CD8-positive, alpha-beta memory T cell (primary cell): ENCODE results near the gene HIRA. TPM values are rescaled to one million over a fixed set of nuclear protein-coding genes. Genes with fewer than 3 reads are reported as not detected.

ENCODE experiments used
- CTCF ChIA-PET: fragments of 350-600 bp; sonication (Branson Sonifier 250); formaldehyde crosslinking; loops from one replicate; lab custom pipeline; 2021; ENCODE audit warnings: antibody characterized with exemption; lab: Charles Lee
- POLR2A ChIA-PET: fragments of 350-600 bp; sonication (Branson Sonifier 250); formaldehyde crosslinking; loops from one replicate; lab custom pipeline; 2021; ENCODE audit warnings: antibody characterized with exemption; lab: Charles Lee
- DNase-seq, 5 donors: peaks; one replicate each; pipeline versions ENCODE4 v3.0.0 to v3.0.0-alpha.2; 2020 to 2022; ENCODE audit warnings: mixed read lengths in 1 of 5
- H3K27ac ChIP-seq: one replicate; pipeline ENCODE4 v1.7.0; 2013; ENCODE audit warnings: low read depth, mild to moderate bottlenecking, low read length, moderate library complexity
- H3K27me3 ChIP-seq: 2 replicates; pipeline ENCODE4 v1.7.0; 2013; ENCODE audit warnings: low read length, mild to moderate bottlenecking; ENCODE audit not compliant: insufficient read depth, poor library complexity, severe bottlenecking
- H3K36me3 ChIP-seq: 2 replicates; pipeline ENCODE4 v1.7.0; 2013; ENCODE audit warnings: mild to moderate bottlenecking, low read length, moderate library complexity; ENCODE audit not compliant: insufficient read depth
- H3K4me1 ChIP-seq: 2 replicates; pipeline ENCODE4 v1.7.0; 2013; ENCODE audit warnings: mild to moderate bottlenecking, low read length, moderate library complexity; ENCODE audit not compliant: insufficient read depth
- H3K4me3 ChIP-seq: 2 replicates; pipeline ENCODE4 v1.7.0; 2013; ENCODE audit warnings: mild to moderate bottlenecking, low read length
- H3K9me3 ChIP-seq: 2 replicates; pipeline ENCODE4 v1.7.0; 2013; ENCODE audit warnings: mild to moderate bottlenecking, low read length
- H3K27ac Mint-ChIP-seq, 8 donors: one replicate each; pipeline ENCODE4 v1.8.0; 2020 to 2021; ENCODE audit warnings: mixed read lengths in 8 of 8, mild to moderate bottlenecking in 6 of 8, inconsistent platforms in 3 of 8, moderate library complexity in 3 of 8
- H3K27me3 Mint-ChIP-seq, 2 donors: one replicate each; pipeline ENCODE4 v1.8.0; 2020 to 2021; ENCODE audit warnings: mixed read lengths in 2 of 2, mild to moderate bottlenecking in 1 of 2, moderate library complexity in 1 of 2
- H3K36me3 Mint-ChIP-seq, 3 donors: one replicate each; pipeline ENCODE4 v1.8.0; 2020 to 2021; ENCODE audit warnings: mixed read lengths in 3 of 3, inconsistent platforms in 1 of 3, mild to moderate bottlenecking in 1 of 3
- H3K4me1 Mint-ChIP-seq, 3 donors: one replicate each; pipeline ENCODE4 v1.8.0; 2020 to 2021; ENCODE audit warnings: mixed read lengths in 3 of 3, inconsistent platforms in 1 of 3, mild to moderate bottlenecking in 1 of 3
- H3K4me3 Mint-ChIP-seq, 7 donors: one replicate each; pipeline ENCODE4 v1.8.0; 2020 to 2021; ENCODE audit warnings: mixed read lengths in 7 of 7, mild to moderate bottlenecking in 6 of 7, moderate library complexity in 4 of 7, inconsistent platforms in 2 of 7
- H3K9me3 Mint-ChIP-seq, 5 donors: one replicate each; pipeline ENCODE4 v1.8.0; 2020 to 2022; ENCODE audit warnings: mixed read lengths in 5 of 5, mild to moderate bottlenecking in 3 of 5, moderate library complexity in 2 of 5, inconsistent platforms in 1 of 5
- polyA plus RNA-seq: library from polyadenylated mRNA; unstranded; fragments of 300-500 nt; fragmentation: Illumina TruSeq; gene quantifications from one replicate; pipeline ENCODE4 v1.2.3, GENCODE V29; 2021
- total RNA-seq, 2 experiments: library from RNA; stranded (reverse); gene quantifications; one replicate each; pipeline ENCODE4 v1.2.3, GENCODE V29; 2021

HIRA gene
- total and polyA plus RNA-seq, 3 experiments from 2014 or later: 4.6 to 44.8 (median 38.5) TPM

DNA sequence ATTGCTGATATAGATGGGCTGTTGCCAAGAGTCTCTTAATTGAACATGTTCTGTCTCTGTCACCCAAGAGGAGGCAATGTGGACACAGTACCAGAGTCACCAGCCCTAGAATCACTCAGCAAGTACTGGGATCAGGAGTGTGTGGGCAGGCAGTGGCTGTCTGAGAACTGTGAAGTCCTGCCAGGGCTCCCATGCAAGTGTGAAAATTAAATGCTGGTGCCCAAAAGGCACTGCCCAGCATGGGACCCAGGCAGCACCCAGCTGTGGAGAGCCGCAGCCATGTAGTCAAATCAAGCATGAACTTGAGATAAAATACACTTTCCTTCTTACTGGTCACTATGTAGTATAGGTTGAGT is 19.9 kb downstream of the HIRA start:
- CTCF ChIA-PET: no interaction called here
- no peaks in the 10 kb centered on the region for H3K27me3 ChIP-seq
- no peaks in the 10 kb centered on the region for H3K27me3 Mint-ChIP-seq
- no peaks in the 10 kb centered on the region for H3K9me3 ChIP-seq
- H3K27ac ChIP-seq: no peak overlapping the region
- peaks cover 31 to 44% (median 42%) of the 10 kb centered on the region in 3 donors for H3K4me1 Mint-ChIP-seq
- H3K9me3 Mint-ChIP-seq: no peaks in the 10 kb centered on the region
- H3K4me3 ChIP-seq: no peak overlapping the region
- DNase-seq: no peak
- H3K36me3 ChIP-seq: peaks cover 24% of the 10 kb centered on the region
- H3K4me1 ChIP-seq: no peaks in the 10 kb centered on the region
- H3K36me3 Mint-ChIP-seq: peaks cover 6 to 58% (median 7%) of the 10 kb centered on the region in 3 donors
- H3K4me3 Mint-ChIP-seq: peak overlapping the region in 1 of 7 donors; percentile 3
- H3K27ac Mint-ChIP-seq: peak overlapping the region in 7 of 8 donors; percentile 49 to 90 (median 79)
- POLR2A ChIA-PET: no interaction called here

- H3K4me3 ChIP-seq: no peak overlapping the region
- peak overlapping the region in 7 of 8 donors; percentile 33 to 83 (median 61) for H3K27ac Mint-ChIP-seq
- no peak overlapping the region for H3K4me3 Mint-ChIP-seq
- no peaks in the 10 kb centered on the region for H3K27me3 ChIP-seq
- H3K4me1 ChIP-seq: no peaks in the 10 kb centered on the region
- no peaks in the 10 kb centered on the region for H3K9me3 Mint-ChIP-seq
- H3K27me3 Mint-ChIP-seq: no peaks in the 10 kb centered on the region
- peaks cover 31 to 42% (median 41%) of the 10 kb centered on the region in 3 donors for H3K4me1 Mint-ChIP-seq
- ChIA-PET POLR2A (no interaction called here), CTCF (no interaction called here)
- peaks cover 6 to 62% (median 10%) of the 10 kb centered on the region in 3 donors for H3K36me3 Mint-ChIP-seq
- no peak for DNase-seq
- no peak overlapping the region for H3K27ac ChIP-seq
- peaks cover 29% of the 10 kb centered on the region for H3K36me3 ChIP-seq
- no peaks in the 10 kb centered on the region for H3K9me3 ChIP-seq
Observed at GRCh38 chr22:19410941-19411689, 20.4 kb downstream of the HIRA start.

DNA sequence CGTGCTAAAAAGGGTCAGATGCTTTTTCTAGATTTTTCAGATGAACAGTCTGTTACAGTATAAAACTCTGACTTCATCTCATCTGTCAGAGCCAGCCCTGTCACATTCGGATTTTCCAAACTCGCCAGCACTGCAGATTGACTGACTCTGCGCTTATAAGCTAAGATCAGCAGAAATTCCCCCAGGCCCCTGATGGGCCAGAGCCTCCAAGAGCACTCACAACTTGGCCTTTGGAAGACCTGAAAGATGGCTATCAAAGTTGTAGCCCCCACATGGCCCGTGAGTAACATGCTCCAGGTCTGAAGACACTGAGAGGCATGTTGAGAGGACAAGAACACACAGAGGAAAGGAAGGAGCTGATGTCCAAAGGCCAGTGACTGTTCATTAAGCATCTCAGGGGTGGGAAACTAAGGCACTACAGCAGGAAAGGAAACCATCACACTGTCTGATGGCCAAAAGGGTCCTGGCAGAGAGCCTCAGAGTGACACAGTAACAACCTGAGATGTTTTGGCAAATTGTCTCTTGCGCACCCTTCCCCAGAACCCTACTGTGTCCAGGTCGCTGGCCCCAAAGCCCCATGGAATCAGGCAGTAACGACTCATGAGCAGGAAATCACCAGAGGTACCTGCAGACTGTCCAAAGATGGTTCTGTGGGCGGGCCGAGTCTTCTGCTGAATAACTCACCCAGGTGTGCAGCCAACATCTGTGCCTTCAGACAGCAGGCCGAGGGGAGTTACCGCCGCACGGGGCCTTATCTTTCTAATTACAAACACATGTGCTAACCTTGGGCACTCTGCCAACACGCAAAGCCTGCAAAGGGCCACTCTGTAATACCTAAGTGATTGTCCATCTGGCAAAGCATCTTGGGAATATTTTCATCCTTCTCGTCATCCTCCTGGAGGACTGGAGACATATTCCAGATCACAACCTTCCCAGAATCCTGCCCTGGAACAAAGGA is 23.6 kb downstream of the HIRA start:
- H3K4me3 Mint-ChIP-seq: no peak overlapping the region
- H3K27me3 ChIP-seq: no peaks in the 10 kb centered on the region
- ChIA-PET CTCF (no interaction called here), POLR2A (no interaction called here)
- H3K27me3 Mint-ChIP-seq: no peaks in the 10 kb centered on the region
- peaks cover 10 to 81% (median 23%) of the 10 kb centered on the region in 3 donors for H3K36me3 Mint-ChIP-seq
- no peaks in the 10 kb centered on the region for H3K9me3 Mint-ChIP-seq
- H3K4me1 Mint-ChIP-seq: peaks cover 18 to 22% (median 21%) of the 10 kb centered on the region in 3 donors
- peaks cover 48% of the 10 kb centered on the region for H3K36me3 ChIP-seq
- DNase-seq: no peak
- peaks cover 4% of the 10 kb centered on the region for H3K4me1 ChIP-seq
- no peak overlapping the region for H3K27ac ChIP-seq
- H3K9me3 ChIP-seq: no peaks in the 10 kb centered on the region
- H3K4me3 ChIP-seq: no peak overlapping the region
- H3K27ac Mint-ChIP-seq: peak overlapping the region in 4 of 8 donors; percentile 17 to 61 (median 42)

GRCh38 chr22:19406846-19407245 is 24.7 kb downstream of the HIRA start:
- Mint-ChIP-seq H3K27me3 (no peaks in the 10 kb centered on the region), H3K4me3 (no peak overlapping the region), H3K4me1 (peaks cover 10 to 11% (median 10%) of the 10 kb centered on the region in 3 donors), H3K9me3 (no peaks in the 10 kb centered on the region), H3K27ac (peak overlapping the region in 2 of 8 donors; percentile 19 to 41), H3K36me3 (peaks cover 10 to 85% (median 23%) of the 10 kb centered on the region in 3 donors)
- no peak for DNase-seq
- H3K27me3 ChIP-seq: no peaks in the 10 kb centered on the region
- ChIA-PET CTCF (no interaction called here), POLR2A (no interaction called here)
- peaks cover 48% of the 10 kb centered on the region for H3K36me3 ChIP-seq
- H3K4me3 ChIP-seq: no peak overlapping the region
- H3K4me1 ChIP-seq: peaks cover 4% of the 10 kb centered on the region
- no peaks in the 10 kb centered on the region for H3K9me3 ChIP-seq
- H3K27ac ChIP-seq: no peak overlapping the region

GRCh38 chr22:19406281-19406811 is 25.2 kb downstream of the HIRA start:
- peaks cover 10 to 88% (median 25%) of the 10 kb centered on the region in 3 donors for H3K36me3 Mint-ChIP-seq
- Histone ChIP-seq H3K9me3 (no peaks in the 10 kb centered on the region), H3K4me3 (no peak overlapping the region), H3K36me3 (peaks cover 48% of the 10 kb centered on the region), H3K27ac (no peak overlapping the region), H3K27me3 (no peaks in the 10 kb centered on the region), H3K4me1 (peaks cover 4% of the 10 kb centered on the region)
- peaks cover 5 to 6% (median 5%) of the 10 kb centered on the region in 3 donors for H3K4me1 Mint-ChIP-seq
- POLR2A ChIA-PET: no interaction called here
- H3K4me3 Mint-ChIP-seq: no peak overlapping the region
- DNase-seq: no peak
- H3K9me3 Mint-ChIP-seq: no peaks in the 10 kb centered on the region
- H3K27ac Mint-ChIP-seq: peak overlapping the region in 4 of 8 donors; percentile 32 to 79 (median 54)
- no peaks in the 10 kb centered on the region for H3K27me3 Mint-ChIP-seq
- CTCF ChIA-PET: no interaction called here

DNA sequence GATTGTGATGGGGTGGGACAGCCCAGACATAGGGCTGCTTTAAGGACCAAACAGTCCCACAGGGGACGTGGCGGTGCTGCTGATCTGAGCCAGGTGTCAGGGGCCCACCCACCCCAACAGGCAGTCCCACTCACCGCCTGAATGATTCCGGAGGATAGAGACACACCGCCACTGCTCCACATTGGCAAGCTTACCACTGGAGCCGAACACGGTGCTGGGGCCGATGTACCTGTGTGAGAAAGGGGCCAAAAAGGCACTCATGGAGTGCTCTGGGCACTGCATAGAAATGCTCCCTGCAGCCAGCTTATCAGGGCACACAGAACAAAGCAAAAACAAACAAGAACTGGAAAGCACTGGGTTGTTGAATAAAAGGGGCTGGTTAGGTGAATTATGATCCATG is 25.9 kb downstream of the HIRA start:
- DNase-seq: no peak
- Histone ChIP-seq H3K4me3 (no peak overlapping the region), H3K9me3 (no peaks in the 10 kb centered on the region), H3K36me3 (peaks cover 48% of the 10 kb centered on the region), H3K27ac (no peak overlapping the region), H3K4me1 (peaks cover 4% of the 10 kb centered on the region), H3K27me3 (no peaks in the 10 kb centered on the region)
- Mint-ChIP-seq H3K27ac (peak overlapping the region in 3 of 8 donors; percentile 10 to 79 (median 47)), H3K4me1 (peaks cover 0 to 1% (median 0%) of the 10 kb centered on the region in 3 donors), H3K36me3 (peaks cover 10 to 89% (median 28%) of the 10 kb centered on the region in 3 donors), H3K4me3 (no peak overlapping the region), H3K9me3 (no peaks in the 10 kb centered on the region), H3K27me3 (no peaks in the 10 kb centered on the region)
- ChIA-PET CTCF (no interaction called here), POLR2A (no interaction called here)

GRCh38 chr22:19405133-19405532 is 26.4 kb downstream of the HIRA start:
- Mint-ChIP-seq H3K27me3 (no peaks in the 10 kb centered on the region), H3K9me3 (no peaks in the 10 kb centered on the region), H3K4me1 (peaks cover 0 to 1% (median 0%) of the 10 kb centered on the region in 3 donors), H3K4me3 (no peak overlapping the region), H3K36me3 (peaks cover 10 to 89% (median 29%) of the 10 kb centered on the region in 3 donors), H3K27ac (peak overlapping the region in 2 of 8 donors; percentile 53 to 71)
- DNase-seq: no peak
- ChIA-PET POLR2A (no interaction called here), CTCF (no interaction called here)
- H3K27ac ChIP-seq: no peak overlapping the region
- H3K36me3 ChIP-seq: peaks cover 45% of the 10 kb centered on the region
- H3K4me3 ChIP-seq: no peak overlapping the region
- no peaks in the 10 kb centered on the region for H3K27me3 ChIP-seq
- H3K4me1 ChIP-seq: peaks cover 4% of the 10 kb centered on the region
- H3K9me3 ChIP-seq: no peaks in the 10 kb centered on the region
